ENCODE measurements around the gene RGL3.

The RGL3 gene

DNA sequence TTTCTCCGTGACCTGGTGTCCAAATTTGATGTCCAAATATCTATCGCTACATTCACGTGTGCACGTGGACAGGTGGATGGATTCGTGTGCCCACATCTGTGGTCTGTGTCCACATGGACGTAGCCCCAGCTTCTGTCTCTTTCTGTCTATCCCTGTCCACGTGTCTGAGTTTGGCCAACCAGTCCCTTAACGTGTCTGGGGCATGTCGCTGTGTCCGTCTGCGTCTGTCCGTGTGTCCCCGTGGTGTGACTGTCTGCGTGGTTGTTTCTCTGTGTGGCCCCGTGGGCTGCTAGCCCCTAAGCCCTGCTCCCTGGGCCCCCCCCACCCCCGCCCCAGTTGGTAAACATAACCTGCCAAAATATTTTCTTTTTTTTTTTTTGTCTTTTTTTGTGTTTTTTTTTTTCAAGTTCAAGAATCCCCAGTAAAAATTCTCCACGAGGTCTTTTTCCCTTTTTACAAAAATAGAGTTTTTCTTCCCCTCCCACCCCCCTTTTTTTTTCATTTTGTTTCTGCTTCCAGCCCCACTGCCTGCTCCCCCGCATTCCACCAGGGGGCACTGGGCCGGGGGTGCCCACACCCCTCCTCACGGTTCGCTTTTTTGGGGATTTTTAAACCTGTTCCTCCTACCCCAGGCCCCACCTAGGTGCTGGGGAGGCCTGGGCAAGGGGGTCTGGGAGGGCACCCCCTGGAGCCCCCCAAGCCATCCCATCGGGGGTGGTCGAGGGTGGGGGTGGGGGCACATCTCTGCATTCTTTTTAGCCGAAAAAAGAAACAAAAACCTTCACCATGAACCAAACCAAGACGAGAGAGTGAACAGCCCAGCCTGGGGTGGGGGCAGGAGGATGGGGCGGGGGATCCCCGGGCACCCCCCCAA is 34.6 kb upstream of the RGL3 start:
- H3K9me3 ChIP-seq (ENCODE audit: control extremely low read depth in 1 of 5, control insufficient read depth in 4 of 5, insufficient read depth in 2 of 5, low read depth in 1 of 5, low read length in 4 of 5), result no peaks in the 10 kb centered on the region
- peaks cover 0 to 3% (median 2%) of the 10 kb centered on the region in 4 experiments for H3K4me1 ChIP-seq (ENCODE audit: control extremely low read depth in 1 of 4, control insufficient read depth in 4 of 4, insufficient read depth in 4 of 4, low read length in 3 of 4)
- peaks cover 2 to 14% (median 7%) of the 10 kb centered on the region in 4 experiments for H3K36me3 ChIP-seq (ENCODE audit: control insufficient read depth in 4 of 4, insufficient read depth in 4 of 4, low read length in 3 of 4)
- CTCF ChIA-PET, result interaction anchor here (0.8 to 2.7 kb wide), 5 partner anchors 10 to 167 kb away, joined by 4 to 11 read pairs (median 6); no protein-coding TSS in a partner anchor
- peaks cover 0 to 2% (median 0%) of the 10 kb centered on the region in 5 experiments for H3K27me3 ChIP-seq (replicated peaks in 2 of 5; ENCODE audit: control insufficient read depth in 4 of 5, insufficient read depth in 5 of 5, low read length in 4 of 5)
- POLR2A ChIA-PET, result no interaction called here
- peak; percentile 38 to 60 (median 59) for DNase-seq
- 71% methylated on average over 16 of the region's 27 CpGs for WGBS (ENCODE audit: insufficient coverage)
- no peak overlapping the region for H3K27ac ChIP-seq (ENCODE audit: insufficient read depth in 1 of 2, low read depth in 1 of 2, low read length in 2 of 2, poor library complexity in 1 of 2, severe bottlenecking in 2 of 2)
- no peak overlapping the region for H3K4me3 ChIP-seq (ENCODE audit: control insufficient read depth in 1 of 7, extremely low read depth in 1 of 7, insufficient read depth in 4 of 7, low read depth in 2 of 7, low read length in 6 of 7)

DNA sequence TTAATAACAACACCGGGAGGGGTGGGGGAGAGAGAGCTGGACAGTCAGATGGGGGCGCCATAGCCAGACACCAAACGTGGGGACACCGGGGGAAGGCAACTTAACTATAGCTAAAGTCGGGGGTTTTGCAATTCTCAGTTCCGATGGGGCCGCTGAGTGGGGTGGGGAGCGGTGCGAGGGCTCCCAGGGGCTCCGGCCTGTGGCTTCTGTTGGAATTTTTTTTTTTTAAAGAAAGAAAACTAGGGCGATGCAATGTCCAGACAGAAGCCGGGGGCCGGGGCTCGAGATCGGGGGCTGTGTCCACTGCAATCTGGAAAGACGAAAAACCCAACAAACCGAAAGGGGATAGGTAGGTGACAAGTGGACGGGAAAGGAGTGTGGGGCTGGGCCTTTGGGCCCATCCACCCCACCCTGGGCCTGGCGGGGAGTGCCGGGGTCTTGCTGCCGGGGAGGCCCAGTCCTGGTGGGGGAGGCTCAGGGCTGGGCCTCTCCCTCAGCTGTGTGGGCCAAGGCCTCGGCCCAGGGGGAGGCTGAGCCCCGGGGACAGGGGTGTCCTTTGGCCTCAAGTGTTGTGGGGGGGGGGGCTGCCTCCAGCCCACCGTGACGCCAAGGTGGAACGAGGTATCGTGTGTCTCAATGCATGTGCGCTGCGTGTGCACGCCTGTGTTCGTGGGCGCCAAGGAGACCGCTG is 33.7 kb upstream of the RGL3 start:
- CTCF ChIA-PET, result interaction anchor here (0.8 to 1.8 kb wide), 5 partner anchors 9 to 166 kb away, joined by 3 to 7 read pairs (median 4); no protein-coding TSS in a partner anchor

DNA sequence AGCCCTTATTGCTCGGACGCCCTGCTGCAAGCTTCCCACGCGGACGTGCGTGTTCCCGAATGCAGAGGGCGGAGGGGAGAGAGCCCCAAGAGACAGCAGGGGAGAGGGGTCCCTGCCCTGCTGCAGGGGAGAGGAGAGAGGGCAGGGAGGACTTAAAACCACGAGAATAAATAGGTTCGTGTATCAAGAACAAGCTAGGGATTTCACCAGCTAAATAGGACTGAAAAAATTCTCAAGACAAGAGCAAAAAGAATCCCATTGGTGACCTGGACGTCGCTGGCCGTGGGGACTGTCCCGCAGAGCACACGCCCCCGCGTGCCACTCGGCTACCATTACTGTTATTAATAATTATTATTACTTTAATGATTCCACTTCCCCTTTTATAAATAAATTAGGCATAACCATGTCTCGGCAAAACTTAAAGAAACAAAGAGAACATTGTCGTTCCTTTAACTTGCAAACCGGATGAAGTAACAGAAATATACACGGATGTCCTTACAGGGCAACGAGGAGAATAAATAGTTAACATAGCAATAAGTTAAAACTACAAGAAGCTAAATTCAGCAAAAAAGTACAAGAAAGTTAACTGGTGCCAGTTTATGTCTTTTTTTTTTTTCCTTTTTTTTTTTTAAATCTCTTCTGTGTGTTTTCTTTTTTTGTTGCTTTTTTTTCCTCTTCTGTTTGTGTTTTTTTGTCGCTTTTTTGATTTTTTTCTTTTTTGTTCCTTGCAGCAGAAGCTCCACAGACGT is 32.9 kb upstream of the RGL3 start:
- H3K4me1 ChIP-seq (ENCODE audit: control extremely low read depth in 1 of 4, control insufficient read depth in 4 of 4, insufficient read depth in 4 of 4, low read length in 3 of 4), result peaks cover 0 to 3% (median 2%) of the 10 kb centered on the region in 4 experiments
- 59% methylated on average over 12 of the region's 25 CpGs for WGBS (ENCODE audit: insufficient coverage)
- no peak for DNase-seq

More for the DNA sequence above, 33.7 kb upstream of the RGL3 start:
- no peaks in the 10 kb centered on the region for H3K9me3 ChIP-seq (ENCODE audit: control extremely low read depth in 1 of 5, control insufficient read depth in 4 of 5, insufficient read depth in 2 of 5, low read depth in 1 of 5, low read length in 4 of 5)
- WGBS (ENCODE audit: insufficient coverage), result 90% methylated on average over 27 of the region's 33 CpGs
- no peak overlapping the region for H3K4me3 ChIP-seq (ENCODE audit: control insufficient read depth in 1 of 7, extremely low read depth in 1 of 7, insufficient read depth in 4 of 7, low read depth in 2 of 7, low read length in 6 of 7)
- POLR2A ChIA-PET, result interaction anchor here (0.7 kb wide), 1 partner anchor 1559 kb away, joined by 7 read pairs; no protein-coding TSS in a partner anchor
- H3K36me3 ChIP-seq (ENCODE audit: control insufficient read depth in 4 of 4, insufficient read depth in 4 of 4, low read length in 3 of 4), result peaks cover 2 to 23% (median 11%) of the 10 kb centered on the region in 4 experiments
- no peak overlapping the region for H3K27ac ChIP-seq (ENCODE audit: insufficient read depth in 1 of 2, low read depth in 1 of 2, low read length in 2 of 2, poor library complexity in 1 of 2, severe bottlenecking in 2 of 2)
- peaks cover 0 to 2% (median 0%) of the 10 kb centered on the region in 5 experiments for H3K27me3 ChIP-seq (replicated peaks in 2 of 5; ENCODE audit: control insufficient read depth in 4 of 5, insufficient read depth in 5 of 5, low read length in 4 of 5)
- DNase-seq, result no peak
- peaks cover 0 to 3% (median 2%) of the 10 kb centered on the region in 4 experiments for H3K4me1 ChIP-seq (ENCODE audit: control extremely low read depth in 1 of 4, control insufficient read depth in 4 of 4, insufficient read depth in 4 of 4, low read length in 3 of 4)

DNA sequence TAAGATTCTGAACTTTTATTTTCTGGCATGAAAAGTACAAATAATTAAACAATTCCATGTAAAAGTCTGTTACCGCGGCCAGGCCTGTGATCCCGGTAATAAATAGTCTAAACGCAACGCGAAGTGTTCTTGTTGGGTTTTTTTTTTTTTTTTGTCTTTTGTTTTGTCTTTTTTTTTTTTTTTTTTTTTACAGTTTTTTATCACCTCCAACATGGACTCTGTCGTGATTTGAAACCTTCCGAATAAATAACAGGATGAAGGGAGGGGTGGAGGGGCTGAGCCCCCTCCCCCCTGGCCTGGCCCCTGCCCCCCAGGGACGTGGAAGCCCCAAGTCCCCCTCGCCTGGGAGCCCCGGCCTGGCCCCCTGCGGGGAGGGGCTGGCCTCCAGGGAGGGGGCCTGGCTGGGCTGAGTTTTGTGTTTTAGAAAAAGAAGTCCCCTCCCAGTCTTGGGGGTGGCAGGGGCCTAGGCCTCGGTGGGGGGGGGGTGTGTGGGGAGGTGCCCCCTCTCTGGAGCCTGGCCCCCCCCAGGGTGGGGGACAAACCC is 32.3 kb upstream of the RGL3 start:
- H3K4me3 ChIP-seq (ENCODE audit: control insufficient read depth in 1 of 7, extremely low read depth in 1 of 7, insufficient read depth in 4 of 7, low read depth in 2 of 7, low read length in 6 of 7), result no peak overlapping the region
- H3K36me3 ChIP-seq (ENCODE audit: control insufficient read depth in 4 of 4, insufficient read depth in 4 of 4, low read length in 3 of 4), result peaks cover 2 to 35% (median 18%) of the 10 kb centered on the region in 4 experiments
- no peak overlapping the region for H3K27ac ChIP-seq (ENCODE audit: insufficient read depth in 1 of 2, low read depth in 1 of 2, low read length in 2 of 2, poor library complexity in 1 of 2, severe bottlenecking in 2 of 2)
- H3K9me3 ChIP-seq (ENCODE audit: control extremely low read depth in 1 of 5, control insufficient read depth in 4 of 5, insufficient read depth in 2 of 5, low read depth in 1 of 5, low read length in 4 of 5), result no peaks in the 10 kb centered on the region
- ChIA-PET CTCF (interaction anchor here (1.0 to 1.5 kb wide), 2 partner anchors 8 to 71 kb away, joined by 3 read pairs; no protein-coding TSS in a partner anchor), POLR2A (no interaction called here)
- H3K4me1 ChIP-seq (ENCODE audit: control extremely low read depth in 1 of 4, control insufficient read depth in 4 of 4, insufficient read depth in 4 of 4, low read length in 3 of 4), result peaks cover 0 to 3% (median 2%) of the 10 kb centered on the region in 4 experiments
- WGBS (ENCODE audit: insufficient coverage), result no CpG with 5 or more reads among the region's 13 CpGs
- peaks cover 0 to 2% (median 0%) of the 10 kb centered on the region in 5 experiments for H3K27me3 ChIP-seq (replicated peaks in 2 of 5; ENCODE audit: control insufficient read depth in 4 of 5, insufficient read depth in 5 of 5, low read length in 4 of 5)
- DNase-seq, result no peak

More for the DNA sequence above, 32.9 kb upstream of the RGL3 start:
- ChIA-PET CTCF (interaction anchor here (0.8 to 1.8 kb wide), 5 partner anchors 8 to 77 kb away, joined by 3 to 7 read pairs (median 3); no protein-coding TSS in a partner anchor), POLR2A (interaction anchor here (0.7 kb wide), 1 partner anchor 1558 kb away, joined by 7 read pairs; no protein-coding TSS in a partner anchor)
- H3K27ac ChIP-seq (ENCODE audit: insufficient read depth in 1 of 2, low read depth in 1 of 2, low read length in 2 of 2, poor library complexity in 1 of 2, severe bottlenecking in 2 of 2), result no peak overlapping the region
- H3K9me3 ChIP-seq (ENCODE audit: control extremely low read depth in 1 of 5, control insufficient read depth in 4 of 5, insufficient read depth in 2 of 5, low read depth in 1 of 5, low read length in 4 of 5), result no peaks in the 10 kb centered on the region
- H3K27me3 ChIP-seq (replicated peaks in 2 of 5; ENCODE audit: control insufficient read depth in 4 of 5, insufficient read depth in 5 of 5, low read length in 4 of 5), result peaks cover 0 to 2% (median 0%) of the 10 kb centered on the region in 5 experiments
- H3K4me3 ChIP-seq (ENCODE audit: control insufficient read depth in 1 of 7, extremely low read depth in 1 of 7, insufficient read depth in 4 of 7, low read depth in 2 of 7, low read length in 6 of 7), result no peak overlapping the region
- peaks cover 2 to 29% (median 15%) of the 10 kb centered on the region in 4 experiments for H3K36me3 ChIP-seq (ENCODE audit: control insufficient read depth in 4 of 4, insufficient read depth in 4 of 4, low read length in 3 of 4)

DNA sequence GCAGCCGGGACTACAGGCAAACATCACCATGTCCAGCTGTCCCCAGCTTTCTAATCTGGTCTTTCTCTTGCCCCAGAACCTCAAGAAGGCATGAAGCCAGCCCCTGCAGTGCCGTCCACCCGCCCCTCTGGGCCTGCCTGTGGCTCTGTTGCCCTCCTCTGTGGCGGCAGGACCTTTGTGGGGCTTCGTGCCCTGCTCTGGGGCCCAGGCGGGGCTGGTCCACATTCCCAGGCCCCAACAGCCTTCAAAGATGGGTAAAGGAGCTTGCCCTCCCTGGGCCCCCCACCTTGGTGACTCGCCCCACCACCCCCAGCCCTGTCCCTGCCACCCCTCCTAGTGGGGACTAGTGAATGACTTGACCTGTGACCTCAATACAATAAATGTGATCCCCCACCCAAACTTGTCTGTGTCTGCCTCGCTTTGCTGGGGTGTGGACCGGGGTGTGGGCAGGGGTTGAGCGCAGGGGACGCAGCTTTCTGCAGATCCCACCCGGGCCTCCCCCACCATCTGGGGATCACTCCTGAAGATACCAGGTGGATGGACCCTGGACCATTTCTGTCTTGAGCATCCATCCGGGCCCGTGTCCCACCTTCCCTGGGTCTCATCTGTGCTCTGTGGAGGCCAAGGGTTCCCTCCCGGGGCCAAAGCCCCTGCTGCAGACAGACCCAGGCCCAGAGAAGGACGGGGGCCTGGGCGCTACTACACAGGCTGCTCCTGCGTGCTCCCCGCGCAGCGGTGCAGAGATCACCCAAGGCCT is 31.6 kb upstream of the RGL3 start:
- Histone ChIP-seq H3K27ac (ENCODE audit: insufficient read depth in 1 of 2, low read depth in 1 of 2, low read length in 2 of 2, poor library complexity in 1 of 2, severe bottlenecking in 2 of 2) (no peak overlapping the region), H3K9me3 (ENCODE audit: control extremely low read depth in 1 of 5, control insufficient read depth in 4 of 5, insufficient read depth in 2 of 5, low read depth in 1 of 5, low read length in 4 of 5) (no peaks in the 10 kb centered on the region), H3K36me3 (ENCODE audit: control insufficient read depth in 4 of 4, insufficient read depth in 4 of 4, low read length in 3 of 4) (peaks cover 4 to 42% (median 22%) of the 10 kb centered on the region in 4 experiments), H3K4me1 (ENCODE audit: control extremely low read depth in 1 of 4, control insufficient read depth in 4 of 4, insufficient read depth in 4 of 4, low read length in 3 of 4) (peaks cover 0 to 3% (median 2%) of the 10 kb centered on the region in 4 experiments), H3K4me3 (ENCODE audit: control insufficient read depth in 1 of 7, extremely low read depth in 1 of 7, insufficient read depth in 4 of 7, low read depth in 2 of 7, low read length in 6 of 7) (no peak overlapping the region), H3K27me3 (replicated peaks in 2 of 5; ENCODE audit: control insufficient read depth in 4 of 5, insufficient read depth in 5 of 5, low read length in 4 of 5) (peaks cover 0 to 2% (median 0%) of the 10 kb centered on the region in 5 experiments)
- POLR2A ChIA-PET, result no interaction called here
- CTCF ChIA-PET, result interaction anchor here (1.5 kb wide), 1 partner anchor 9 kb away, joined by 3 read pairs; no protein-coding TSS in a partner anchor
- 95% methylated on average over 11 of the region's 21 CpGs for WGBS (ENCODE audit: insufficient coverage)
- DNase-seq, result no peak

All from common myeloid progenitor, CD34-positive (primary cell).